B cell (primary cell): ENCODE results near the gene ZEB2. TPM values are rescaled to one million over a fixed set of nuclear protein-coding genes. Genes with fewer than 3 reads are reported as not detected.

Experiments
- ATAC-seq: fragments of 200-7000 bp; cut with Tn5 transposase; one replicate; pipeline ENCODE4 v1.10.0; 2021; ENCODE audit warnings: low read depth, mild to moderate bottlenecking, moderate number of reproducible peaks, moderate library complexity
- CTCF ChIA-PET: fragments of 350-600 bp; sonication (Branson Sonifier 250); formaldehyde crosslinking; loops from one replicate; lab custom pipeline; 2021; ENCODE audit warnings: antibody characterized with exemption, inconsistent platforms; lab: Charles Lee
- POLR2A ChIA-PET: fragments of 350-600 bp; sonication (Branson Sonifier 250); formaldehyde crosslinking; loops from one replicate; lab custom pipeline; 2021; ENCODE audit warnings: antibody characterized with exemption; lab: Charles Lee
- DNase-seq: peaks from one replicate; pipeline ENCODE4 v3.0.0; 2013
- H2AFZ ChIP-seq: 2 replicates; pipeline ENCODE4 v1.6.1; 2012; ENCODE audit warnings: mild to moderate bottlenecking, low read depth, low read length; ENCODE audit not compliant: insufficient read depth, poor library complexity, severe bottlenecking
- H3K27ac ChIP-seq, 2 donors: 1 replicate in 1 of 2; 2 replicates in 1 of 2; pipeline ENCODE4 v1.5.1; 2012 to 2013; ENCODE audit warnings: low read length in 2 of 2, mild to moderate bottlenecking in 2 of 2, moderate library complexity in 1 of 2
- H3K27me3 ChIP-seq, 4 experiments: fragments of 200-600 bp in 1 of 4; sonication (generic) in 1 of 4; replicated peaks in 1 of 4; 1 replicate in 2 of 4; 2 replicates in 2 of 4; pipeline versions ENCODE4 v1.6.1 to v1.7.0; 2013 to 2016; ENCODE audit warnings: low read length in 3 of 4, mild to moderate bottlenecking in 2 of 4, mixed read lengths in 1 of 4, moderate library complexity in 1 of 4; ENCODE audit not compliant: insufficient read depth in 4 of 4, control insufficient read depth in 3 of 4; ENCODE audit errors: control extremely low read depth in 1 of 4
- H3K36me3 ChIP-seq, 2 experiments: replicated peaks in 1 of 2; 1 replicate in 1 of 2; 2 replicates in 1 of 2; pipeline versions ENCODE4 v1.6.1 to v1.7.1; 2013; ENCODE audit warnings: low read length in 1 of 2; ENCODE audit not compliant: insufficient read depth in 2 of 2, control insufficient read depth in 1 of 2; ENCODE audit errors: control extremely low read depth in 1 of 2, extremely low read depth in 1 of 2
- H3K4me1 ChIP-seq, 2 donors: fragments of 200-600 bp in 1 of 2; sonication (generic) in 1 of 2; 1 replicate in 1 of 2; 2 replicates in 1 of 2; pipeline versions ENCODE4 v1.5.1 to v1.6.1; 2013 to 2017; ENCODE audit warnings: low read length in 2 of 2; ENCODE audit not compliant: control insufficient read depth in 2 of 2, insufficient read depth in 2 of 2
- H3K4me2 ChIP-seq: replicated peaks from 2 replicates; pipeline ENCODE3; 2012; ENCODE audit warnings: mild to moderate bottlenecking, low read depth, low read length; ENCODE audit not compliant: poor library complexity, severe bottlenecking
- H3K4me3 ChIP-seq, 5 experiments: fragments of 200-600 bp in 1 of 5; sonication (generic) in 1 of 5; 1 replicate in 3 of 5; 2 replicates in 2 of 5; pipeline versions ENCODE4 v1.5.1 to v1.7.0; 2011 to 2016; ENCODE audit warnings: low read length in 4 of 5, mild to moderate bottlenecking in 4 of 5, low read depth in 2 of 5, control low read depth in 1 of 5, moderate library complexity in 1 of 5; ENCODE audit not compliant: insufficient read depth in 1 of 5; ENCODE audit errors: control extremely low read depth in 1 of 5, extremely low read depth in 1 of 5
- H3K79me2 ChIP-seq: fragments of 200-600 bp; sonication (generic); one replicate; pipeline ENCODE4 v1.6.0; 2016; ENCODE audit warnings: low read length; ENCODE audit not compliant: control insufficient read depth, insufficient read depth
- H3K9ac ChIP-seq: fragments of 200-600 bp; sonication (generic); 2 replicates; pipeline ENCODE4 v1.6.1; 2017; ENCODE audit warnings: mild to moderate bottlenecking, low read length, moderate library complexity
- H3K9me3 ChIP-seq, 3 donors: one replicate each; pipeline versions ENCODE4 v1.6.1 to v1.7.1; 2013; ENCODE audit warnings: low read length in 2 of 3; ENCODE audit not compliant: control insufficient read depth in 2 of 3, insufficient read depth in 1 of 3; ENCODE audit errors: control extremely low read depth in 1 of 3
- H4K20me1 ChIP-seq: 2 replicates; pipeline ENCODE4 v1.6.0; 2012; ENCODE audit warnings: mild to moderate bottlenecking, low read length; ENCODE audit not compliant: insufficient read depth, control insufficient read depth, poor library complexity, severe bottlenecking
- H3K27ac Mint-ChIP-seq: one replicate; pipeline ENCODE4 v1.8.0; 2021; ENCODE audit warnings: mixed read lengths
- H3K27me3 Mint-ChIP-seq: one replicate; pipeline ENCODE4 v1.8.0; 2021; ENCODE audit warnings: mixed read lengths
- H3K4me1 Mint-ChIP-seq: one replicate; pipeline ENCODE4 v1.8.0; 2021; ENCODE audit warnings: mixed read lengths
- H3K4me3 Mint-ChIP-seq: one replicate; pipeline ENCODE4 v1.8.0; 2021; ENCODE audit warnings: mixed read lengths
- H3K9me3 Mint-ChIP-seq: one replicate; pipeline ENCODE4 v1.8.0; 2022; ENCODE audit warnings: mixed read lengths; ENCODE audit not compliant: insufficient read depth
- EZH2 ChIP-seq: IDR thresholded peaks from 2 replicates; pipeline ENCODE4 v1.6.1; 2012; ENCODE audit warnings: borderline replicate concordance, low read depth, mild to moderate bottlenecking, moderate library complexity, low read length; ENCODE audit not compliant: insufficient read depth, poor library complexity, severe bottlenecking
- WGBS: methylation state at CpG from one replicate; pipeline ENCODE4 v1.1.5; 2013; ENCODE audit warnings: missing lambda C conversion rate; ENCODE audit not compliant: insufficient coverage; 5-methylcytosine and 5-hydroxymethylcytosine counted together
- intact Hi-C: fragments of 100-400 bp; cut with micrococcal nuclease; formaldehyde crosslinking; loops from one replicate; pipeline ENCODE4 v1.10.0; 2022
- polyA plus RNA-seq: library from polyadenylated mRNA; depleted of rRNA; stranded (reverse); fragments of >200 nt; gene quantifications from 2 replicates; pipeline ENCODE4 v1.2.3, GENCODE V29; 2012
- total RNA-seq, 2 donors: library from RNA; stranded (reverse); fragments of 120-200 nt in 1 of 2; gene quantifications; 1 replicate in 1 of 2; 2 replicates in 1 of 2; pipeline versions ENCODE4 v1.2.3 to v1.2.4, GENCODE V29; 2013 to 2022
- TF ChIP-seq, protein P1 (sequence below): fragments of 200-600 bp; IDR thresholded peaks from one replicate; pipeline ENCODE4 v1.8.0; 2022; ENCODE audit warnings: antibody characterized with exemption, mild to moderate bottlenecking

ZEB2 gene
- total and polyA plus RNA-seq, 2 donors (not counting 1 experiment from before 2014, with no cell fraction given) = 56.3 to 217 TPM

GRCh38 chr2:144529841-144530240, 9.9 kb upstream of the ZEB2 start:
- WGBS = no CpG with 5 or more reads among the region's 1 CpG
- peaks cover 3% of the 10 kb centered on the region for H3K27me3 Mint-ChIP-seq
- Histone ChIP-seq H3K79me2 (no peaks in the 10 kb centered on the region), H3K27ac (no peak overlapping the region), H3K36me3 (no peaks in the 10 kb centered on the region), H3K9ac (no peak overlapping the region), H4K20me1 (no peaks in the 10 kb centered on the region), H3K9me3 (no peaks in the 10 kb centered on the region), H2AFZ (no peak overlapping the region), H3K4me3 (no peak overlapping the region), H3K4me1 (no peaks in the 10 kb centered on the region), H3K4me2 (no peak overlapping the region), H3K27me3 (peaks cover 0 to 3% (median 0%) of the 10 kb centered on the region in 4 experiments)
- TF ChIP-seq EZH2 = no peak
- TF ChIP-seq, protein P1, sequence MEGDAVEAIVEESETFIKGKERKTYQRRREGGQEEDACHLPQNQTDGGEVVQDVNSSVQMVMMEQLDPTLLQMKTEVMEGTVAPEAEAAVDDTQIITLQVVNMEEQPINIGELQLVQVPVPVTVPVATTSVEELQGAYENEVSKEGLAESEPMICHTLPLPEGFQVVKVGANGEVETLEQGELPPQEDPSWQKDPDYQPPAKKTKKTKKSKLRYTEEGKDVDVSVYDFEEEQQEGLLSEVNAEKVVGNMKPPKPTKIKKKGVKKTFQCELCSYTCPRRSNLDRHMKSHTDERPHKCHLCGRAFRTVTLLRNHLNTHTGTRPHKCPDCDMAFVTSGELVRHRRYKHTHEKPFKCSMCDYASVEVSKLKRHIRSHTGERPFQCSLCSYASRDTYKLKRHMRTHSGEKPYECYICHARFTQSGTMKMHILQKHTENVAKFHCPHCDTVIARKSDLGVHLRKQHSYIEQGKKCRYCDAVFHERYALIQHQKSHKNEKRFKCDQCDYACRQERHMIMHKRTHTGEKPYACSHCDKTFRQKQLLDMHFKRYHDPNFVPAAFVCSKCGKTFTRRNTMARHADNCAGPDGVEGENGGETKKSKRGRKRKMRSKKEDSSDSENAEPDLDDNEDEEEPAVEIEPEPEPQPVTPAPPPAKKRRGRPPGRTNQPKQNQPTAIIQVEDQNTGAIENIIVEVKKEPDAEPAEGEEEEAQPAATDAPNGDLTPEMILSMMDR = no peak
- no peaks in the 10 kb centered on the region for H3K9me3 Mint-ChIP-seq
- H3K4me3 Mint-ChIP-seq = no peak overlapping the region
- POLR2A ChIA-PET = interaction anchor here (0.6 kb wide), 1 partner anchor 697 kb away, joined by 7 read pairs; no protein-coding TSS in a partner anchor
- H3K27ac Mint-ChIP-seq = no peak overlapping the region
- no peaks in the 10 kb centered on the region for H3K4me1 Mint-ChIP-seq
- intact Hi-C loops = no loop called here
- CTCF ChIA-PET = interaction anchor here (0.7 kb wide), 1 partner anchor 9 kb away, joined by 3 read pairs; no protein-coding TSS in a partner anchor
- DNase-seq (no peak), ATAC-seq (no peak)

DNA sequence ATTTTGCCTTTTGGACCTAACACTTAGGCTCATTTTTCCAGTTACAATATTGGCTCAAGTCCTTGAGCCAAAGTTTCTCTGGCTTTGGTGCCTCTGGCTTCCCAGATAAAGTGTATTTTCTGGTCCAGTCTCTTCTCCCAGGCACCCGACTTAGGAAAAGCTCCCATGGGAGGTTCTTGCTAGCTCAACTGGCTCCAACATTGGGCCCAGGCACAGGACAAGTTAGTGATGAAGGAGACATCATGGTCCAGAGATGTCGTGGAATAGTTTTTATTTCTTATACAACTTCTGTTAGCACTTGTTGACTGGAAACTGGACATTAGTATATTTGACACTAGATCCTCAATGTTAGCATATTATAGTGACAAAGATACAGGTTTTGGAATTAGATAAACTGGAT, 8.2 kb upstream of the ZEB2 start:
- Mint-ChIP-seq H3K27ac (no peak overlapping the region), H3K9me3 (no peaks in the 10 kb centered on the region), H3K4me3 (no peak overlapping the region), H3K4me1 (peaks cover 9% of the 10 kb centered on the region), H3K27me3 (peaks cover 3% of the 10 kb centered on the region)
- Histone ChIP-seq H3K9me3 (no peaks in the 10 kb centered on the region), H3K27me3 (peaks cover 0 to 6% (median 3%) of the 10 kb centered on the region in 4 experiments), H3K9ac (no peak overlapping the region), H4K20me1 (no peaks in the 10 kb centered on the region), H3K4me3 (no peak overlapping the region), H2AFZ (no peak overlapping the region), H3K36me3 (no peaks in the 10 kb centered on the region), H3K4me2 (no peak overlapping the region), H3K4me1 (peaks cover 6 to 13% of the 10 kb centered on the region in 2 donors), H3K27ac (no peak overlapping the region), H3K79me2 (peaks cover 3% of the 10 kb centered on the region)
- TF ChIP-seq, protein P1 = no peak
- TF ChIP-seq EZH2 = no peak
- no peak for ATAC-seq
- intact Hi-C loops = no loop called here
- no CpG with 5 or more reads among the region's 2 CpGs for WGBS
- ChIA-PET CTCF (no interaction called here), POLR2A (no interaction called here)
- no peak for DNase-seq
